Measurements from ENCODE around the gene PHETA1.

DNA sequence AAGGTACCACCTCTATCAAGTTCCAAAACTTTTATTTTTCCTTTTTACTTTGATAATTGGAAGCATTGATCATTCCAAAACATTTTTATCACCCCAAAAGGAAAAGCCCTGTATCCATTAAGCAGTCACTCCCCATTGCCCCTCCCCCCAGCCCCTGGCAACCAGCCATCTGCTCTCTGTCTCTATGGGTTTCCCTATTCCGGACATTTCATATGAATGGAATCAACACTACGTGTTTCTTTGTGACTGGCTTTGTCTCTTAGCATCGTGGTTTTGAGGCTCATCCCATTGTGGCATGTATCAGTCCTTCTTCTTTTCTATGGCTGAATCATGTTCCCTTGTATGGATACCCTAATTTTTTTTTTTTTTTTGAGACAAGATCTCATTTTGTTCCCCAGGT is 18.0 kb upstream of the PHETA1 start:
- TF ChIP-seq, protein P1, sequence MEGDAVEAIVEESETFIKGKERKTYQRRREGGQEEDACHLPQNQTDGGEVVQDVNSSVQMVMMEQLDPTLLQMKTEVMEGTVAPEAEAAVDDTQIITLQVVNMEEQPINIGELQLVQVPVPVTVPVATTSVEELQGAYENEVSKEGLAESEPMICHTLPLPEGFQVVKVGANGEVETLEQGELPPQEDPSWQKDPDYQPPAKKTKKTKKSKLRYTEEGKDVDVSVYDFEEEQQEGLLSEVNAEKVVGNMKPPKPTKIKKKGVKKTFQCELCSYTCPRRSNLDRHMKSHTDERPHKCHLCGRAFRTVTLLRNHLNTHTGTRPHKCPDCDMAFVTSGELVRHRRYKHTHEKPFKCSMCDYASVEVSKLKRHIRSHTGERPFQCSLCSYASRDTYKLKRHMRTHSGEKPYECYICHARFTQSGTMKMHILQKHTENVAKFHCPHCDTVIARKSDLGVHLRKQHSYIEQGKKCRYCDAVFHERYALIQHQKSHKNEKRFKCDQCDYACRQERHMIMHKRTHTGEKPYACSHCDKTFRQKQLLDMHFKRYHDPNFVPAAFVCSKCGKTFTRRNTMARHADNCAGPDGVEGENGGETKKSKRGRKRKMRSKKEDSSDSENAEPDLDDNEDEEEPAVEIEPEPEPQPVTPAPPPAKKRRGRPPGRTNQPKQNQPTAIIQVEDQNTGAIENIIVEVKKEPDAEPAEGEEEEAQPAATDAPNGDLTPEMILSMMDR (IDR thresholded peaks at IDR 0.05; ENCODE audit: insufficient read depth, low read depth, low read length), result no peak
- TF ChIP-seq EZH2 (IDR thresholded peaks at IDR 0.05; ENCODE audit: insufficient read depth, low read length), result no peak
